ENCODE results near the gene STAT5A.
"Not testable (repeated sequence)": the region's sequence is repeated elsewhere in the genome, so short reads cannot be mapped to it uniquely, and the experiment has no call there.

STAT5A gene

DNA sequence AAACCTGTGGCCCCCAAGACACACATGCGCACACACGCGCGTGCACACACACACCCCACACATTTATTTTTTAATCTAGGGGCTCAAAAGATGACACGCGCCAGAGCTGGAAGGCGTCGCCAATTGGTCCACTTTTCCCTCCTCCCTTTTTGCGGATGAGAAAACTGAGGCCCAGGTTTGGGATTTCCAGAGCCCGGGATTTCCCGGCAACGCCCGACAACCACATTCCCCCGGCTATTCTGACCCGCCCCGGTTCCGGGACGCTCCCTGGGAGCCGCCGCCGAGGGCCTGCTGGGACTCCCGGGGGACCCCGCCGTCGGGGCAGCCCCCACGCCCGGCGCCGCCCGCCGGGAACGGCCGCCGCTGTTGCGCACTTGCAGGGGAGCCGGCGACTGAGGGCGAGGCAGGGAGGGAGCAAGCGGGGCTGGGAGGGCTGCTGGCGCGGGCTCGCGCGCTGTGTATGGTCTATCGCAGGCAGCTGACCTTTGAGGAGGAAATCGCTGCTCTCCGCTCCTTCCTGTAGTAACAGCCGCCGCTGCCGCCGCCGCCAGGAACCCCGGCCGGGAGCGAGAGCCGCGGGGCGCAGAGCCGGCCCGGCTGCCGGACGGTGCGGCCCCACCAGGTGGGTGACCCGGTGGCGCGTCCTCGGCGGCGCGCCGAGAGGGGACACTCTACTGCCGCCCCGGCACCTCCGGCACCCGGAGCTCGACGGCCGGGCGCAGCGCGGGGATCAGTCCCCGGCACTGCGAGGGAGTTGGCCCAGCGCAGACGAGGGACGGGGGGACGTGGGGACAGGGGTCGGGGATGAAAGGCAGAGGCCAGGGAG, at the start of gene STAT5A:
Gene STAT5A (plus strand): TSS at position 522 of the 826 bp plus-strand sequence. CDS start 914 bp downstream, outside the sequence.
- peak; percentile 33 for DNase-seq (ENCODE audit: low read depth)

DNA sequence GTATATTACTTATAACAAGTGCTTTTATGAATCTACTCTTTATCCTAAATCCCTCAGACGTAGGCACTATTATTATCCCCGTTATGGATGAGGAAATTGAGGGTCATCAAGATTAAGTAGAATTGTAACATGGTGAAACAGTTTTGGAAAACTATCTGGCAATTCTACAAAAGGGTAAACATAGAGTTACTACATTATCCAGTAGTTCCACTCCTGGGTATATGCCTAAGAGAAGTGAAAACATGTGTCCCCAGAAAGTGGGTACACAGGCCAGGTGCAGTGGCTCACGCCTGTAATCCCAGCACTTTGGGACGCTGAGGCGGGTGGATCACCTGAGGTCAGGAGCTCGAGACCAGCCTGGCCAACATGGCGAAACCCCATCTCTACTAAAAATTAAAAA, 48.7 kb upstream of the STAT5A start:
- DNase-seq (ENCODE audit: low read depth): not testable (repeated sequence)

DNA sequence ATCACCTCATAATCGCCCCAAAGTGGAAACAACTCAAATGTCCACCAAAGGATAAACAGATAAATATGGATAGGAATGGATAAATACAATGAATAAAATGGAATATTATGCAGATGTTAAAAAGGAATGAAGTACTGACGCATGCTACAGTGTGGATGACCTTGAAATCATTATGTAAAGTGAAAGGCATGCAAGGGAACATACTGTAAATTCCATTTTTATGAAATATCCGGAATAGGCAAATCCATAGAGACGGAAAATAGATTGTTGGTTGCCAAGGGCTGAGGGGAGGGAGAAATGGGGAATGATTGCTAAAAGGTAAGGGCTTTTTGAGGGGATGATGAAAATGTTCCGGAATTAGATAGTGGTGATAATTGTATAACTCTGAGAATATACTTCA, 48.1 kb upstream of the STAT5A start:
- no peak for DNase-seq (ENCODE audit: low read depth)

- not testable (repeated sequence) for DNase-seq (ENCODE audit: low read depth)
These were observed 47.4 kb upstream of the STAT5A start for GRCh38 chr17:42240863-42241262.

DNA sequence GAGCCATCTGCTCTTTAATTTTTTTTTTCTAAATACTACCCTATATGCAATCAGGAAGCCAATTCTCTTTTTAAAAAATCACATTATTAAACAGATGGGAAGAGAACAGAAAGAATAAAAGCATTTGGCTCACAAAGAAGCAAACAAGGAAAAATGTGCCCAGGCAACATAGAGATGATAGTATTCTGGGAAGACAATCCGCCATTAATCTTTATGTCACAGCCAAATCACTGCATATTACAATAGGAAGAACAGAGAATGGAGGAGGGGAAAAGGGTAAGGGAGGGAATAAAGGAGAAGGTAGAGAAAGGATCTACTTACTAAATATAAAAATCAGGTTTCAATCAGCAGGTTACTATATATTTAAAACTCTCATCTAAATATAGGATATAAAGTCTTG, 46.4 kb upstream of the STAT5A start:
- DNase-seq (ENCODE audit: low read depth): no peak

- no peak for DNase-seq (ENCODE audit: low read depth)
These were observed 44.8 kb upstream of the STAT5A start for GRCh38 chr17:42243493-42243982.

DNA sequence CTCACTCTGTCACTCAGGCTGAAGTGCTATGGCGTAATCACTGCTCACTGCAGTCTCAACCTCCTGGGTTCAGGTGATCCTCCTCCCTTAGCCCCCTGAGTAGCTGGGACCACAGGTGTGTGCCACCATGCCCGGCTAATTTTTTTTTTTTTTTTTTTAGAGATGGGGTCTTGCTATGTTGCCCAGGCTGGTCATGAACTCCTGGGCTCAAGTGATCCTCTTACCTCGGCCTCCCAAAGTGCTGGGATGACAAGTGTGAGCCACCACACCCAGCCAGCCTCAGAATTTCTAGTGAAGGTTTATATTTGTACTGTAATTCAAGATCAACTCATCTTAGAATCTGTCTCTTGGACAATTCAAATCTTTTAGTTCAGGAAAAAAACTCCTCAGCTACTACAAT, 44.2 kb upstream of the STAT5A start:
- DNase-seq (ENCODE audit: low read depth): not testable (repeated sequence)

DNA sequence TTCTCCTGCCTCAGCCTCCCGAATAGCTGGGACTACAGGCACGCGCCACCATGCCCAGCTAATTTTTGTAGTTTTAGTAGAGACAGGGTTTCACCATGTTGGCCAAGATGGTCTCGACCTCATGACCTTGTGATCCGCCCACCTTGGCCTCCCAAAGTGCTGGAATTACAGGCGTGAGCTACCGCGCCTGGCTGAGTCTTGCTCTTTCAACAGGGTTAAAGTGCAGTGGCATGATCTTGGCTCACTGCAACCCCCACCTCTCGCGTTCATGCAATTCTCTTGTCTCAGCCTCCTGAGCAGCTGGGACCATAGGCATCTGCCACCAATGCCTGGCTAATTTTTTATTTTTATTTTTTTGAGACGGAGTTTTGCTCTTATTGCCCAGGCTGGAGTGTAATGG, 43.1 kb upstream of the STAT5A start:
- not testable (repeated sequence) for DNase-seq (ENCODE audit: low read depth)

- no peak for DNase-seq (ENCODE audit: low read depth)
These were observed 41.8 kb upstream of the STAT5A start for GRCh38 chr17:42246515-42246914.

DNA sequence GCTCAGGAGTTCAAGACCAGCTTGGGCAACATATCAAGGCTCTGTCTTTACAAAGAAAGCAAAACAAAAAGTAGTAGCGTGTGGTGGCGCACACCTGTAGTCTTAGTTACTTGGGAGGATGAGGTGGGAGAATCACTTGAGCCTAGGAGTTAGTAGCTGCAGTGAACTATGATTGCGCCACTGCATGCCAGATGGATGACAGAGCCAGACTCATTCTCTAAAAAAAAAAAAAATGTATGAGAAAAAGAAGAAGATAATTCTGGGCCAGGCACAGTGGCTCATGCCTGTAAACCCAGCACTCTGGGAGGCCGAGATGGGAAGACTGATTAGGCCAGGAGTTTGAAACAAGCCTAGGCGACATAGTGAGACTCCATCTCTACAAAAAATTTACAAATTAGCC, 40.6 kb upstream of the STAT5A start:
- no peak for DNase-seq (ENCODE audit: low read depth)

DNA sequence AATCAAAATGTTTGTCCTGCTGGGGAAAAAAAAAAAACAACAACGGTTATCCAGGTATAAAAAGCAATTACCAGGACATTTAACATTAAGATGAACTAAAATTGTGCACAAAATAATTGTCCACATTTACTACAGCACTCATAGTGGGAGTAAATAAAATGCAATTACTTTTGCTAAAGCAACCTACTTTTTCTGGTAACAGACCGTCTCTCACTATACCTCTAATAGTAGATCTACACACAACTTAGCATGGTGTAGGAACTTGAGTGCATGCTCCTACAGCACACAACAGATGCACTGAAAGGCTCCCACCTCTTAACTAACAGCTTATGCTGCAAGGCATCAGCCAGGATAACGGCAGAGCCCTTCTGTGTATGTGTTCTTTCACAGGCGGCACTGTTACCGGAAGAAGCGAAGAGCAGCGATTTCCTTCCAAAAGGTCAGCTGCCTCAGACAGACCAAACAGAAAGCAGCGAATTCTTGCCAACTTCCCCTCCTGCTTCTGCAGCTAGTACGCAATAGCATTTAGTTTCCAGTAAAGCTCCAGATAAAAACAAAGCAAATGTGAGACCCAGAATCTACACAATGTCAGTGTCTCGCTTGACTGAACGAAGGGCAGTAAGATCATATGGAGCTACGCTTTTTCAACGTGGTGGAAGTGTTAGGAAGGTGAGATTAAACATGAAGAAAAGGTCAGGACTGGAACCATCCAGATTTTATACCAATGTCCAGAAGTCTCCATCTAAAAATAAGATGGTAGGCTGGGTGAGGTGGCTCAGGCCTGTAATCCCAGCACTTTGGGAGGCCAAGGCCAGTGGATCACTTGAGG, 39.7 kb upstream of the STAT5A start:
- DNase-seq (ENCODE audit: low read depth): peak; percentile 40

DNA sequence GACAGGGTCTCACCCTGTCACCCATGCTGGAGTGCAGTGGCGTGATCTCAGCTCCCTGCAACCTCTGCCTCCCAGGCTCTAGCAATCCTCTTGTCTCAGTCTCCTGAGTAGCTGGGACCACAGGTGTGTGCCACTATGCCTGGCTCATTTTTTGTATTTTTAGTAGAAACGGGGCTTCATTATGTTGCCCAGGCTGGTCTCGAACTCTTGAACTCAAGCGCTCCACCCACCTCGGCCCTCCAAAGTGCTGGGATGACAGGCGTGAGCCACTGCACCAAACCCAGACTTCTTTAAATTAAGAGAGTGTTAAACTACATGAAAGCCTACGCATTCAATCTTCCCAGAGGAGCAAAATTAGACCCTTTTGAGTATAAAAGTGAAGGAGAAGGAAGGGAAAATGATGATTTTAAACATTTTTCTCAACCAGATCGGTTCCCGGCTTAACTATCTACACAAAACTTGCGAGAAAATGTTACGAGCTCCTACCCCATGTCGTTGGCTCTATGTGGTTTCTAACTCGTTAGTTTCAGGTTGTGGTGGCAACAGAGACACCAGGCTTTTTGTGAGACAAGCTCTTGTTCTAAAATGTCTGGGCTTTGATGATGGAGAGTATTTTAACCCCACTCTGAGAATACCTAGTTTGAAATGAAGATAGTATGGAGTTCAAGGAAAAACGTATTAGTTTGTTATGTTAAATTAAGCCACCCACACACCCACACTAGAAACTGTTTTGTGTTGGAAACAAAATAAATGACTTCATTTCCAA, 38.4 kb upstream of the STAT5A start:
- no peak for DNase-seq (ENCODE audit: low read depth)

DNA sequence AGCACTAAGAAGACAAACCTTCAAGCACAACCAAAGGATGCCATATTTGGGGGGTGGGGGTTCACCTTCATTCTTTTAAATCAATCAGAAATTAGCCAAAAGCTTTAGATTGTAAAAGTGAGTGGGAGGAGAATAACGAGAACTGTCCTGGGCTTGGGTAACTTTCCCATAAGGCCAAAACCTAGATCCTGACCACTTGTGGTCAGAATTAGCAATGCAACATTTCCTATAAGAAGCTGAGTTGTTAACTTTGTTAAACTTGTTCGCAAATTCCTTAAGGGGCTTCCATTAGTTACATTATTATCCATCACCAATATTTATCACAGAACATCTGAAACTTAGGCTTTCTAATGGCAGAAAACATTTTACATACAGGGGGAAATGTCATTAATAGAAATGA, 37.2 kb upstream of the STAT5A start:
- no peak for DNase-seq (ENCODE audit: low read depth)

DNA sequence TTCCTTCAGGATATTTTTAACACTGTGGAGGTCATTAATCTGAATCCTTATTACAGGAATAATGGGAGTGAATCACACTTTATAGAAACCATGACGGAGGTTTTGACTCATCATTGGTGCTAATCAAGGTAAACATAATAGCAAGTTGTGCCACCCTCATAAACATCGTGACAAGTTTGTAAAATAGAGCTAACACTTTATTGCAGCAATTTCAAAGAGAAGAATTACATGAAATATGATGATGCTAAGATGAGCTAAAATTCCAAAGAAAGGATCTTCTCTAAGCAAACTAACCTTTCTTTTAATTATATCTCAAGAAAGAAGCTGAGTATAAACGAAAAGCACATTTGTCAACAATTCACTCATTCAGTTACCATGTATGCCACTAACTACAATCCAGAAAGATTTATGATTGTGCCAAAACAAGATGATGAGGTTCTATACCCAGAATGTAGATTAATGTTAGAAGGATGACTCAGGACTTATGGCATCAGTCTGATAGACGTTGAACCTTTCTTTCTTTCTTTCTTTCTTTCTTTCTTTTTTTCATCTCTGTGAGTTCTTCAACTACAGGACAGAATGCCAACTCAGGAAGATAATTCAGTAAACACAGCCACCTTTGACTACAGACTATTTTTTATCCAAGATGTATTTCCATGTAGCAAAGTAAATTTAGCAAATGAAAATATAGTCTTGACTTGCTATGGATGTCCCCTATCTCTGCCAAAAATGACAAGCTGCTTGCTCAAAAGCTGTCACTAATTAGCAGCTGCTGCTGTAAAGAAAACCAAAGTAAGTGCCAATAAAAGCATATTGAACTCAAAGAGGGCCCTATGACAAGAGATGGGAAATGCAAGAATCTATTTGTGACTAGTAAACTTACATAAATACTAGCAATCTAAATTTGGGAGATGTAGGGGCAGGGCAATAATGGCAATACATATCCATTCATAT, 35.4 kb upstream of the STAT5A start:
- no peak for DNase-seq (ENCODE audit: low read depth)

GRCh38 chr17:42253578-42253977, 34.7 kb upstream of the STAT5A start:
- DNase-seq (ENCODE audit: low read depth): no peak

DNA sequence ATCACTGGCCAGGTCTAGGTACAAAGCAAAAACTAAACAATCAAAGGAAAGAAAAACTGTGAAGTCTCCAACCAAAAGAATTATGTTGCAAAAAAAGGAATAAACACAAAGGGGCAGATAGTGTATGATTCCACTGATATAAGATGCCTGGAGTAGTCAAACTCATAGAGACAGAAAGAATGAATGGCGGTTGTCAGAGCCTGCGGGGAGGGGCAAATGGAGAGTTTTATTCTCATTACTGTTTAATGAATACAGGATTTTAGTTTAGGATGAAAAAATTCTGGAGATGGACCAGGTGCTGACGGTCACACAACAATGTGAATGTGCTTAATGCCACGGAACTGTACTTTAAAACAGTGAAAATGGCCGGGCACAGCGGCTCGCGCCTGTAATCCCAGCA, 32.9 kb upstream of the STAT5A start:
- DNase-seq (ENCODE audit: low read depth): no peak

DNA sequence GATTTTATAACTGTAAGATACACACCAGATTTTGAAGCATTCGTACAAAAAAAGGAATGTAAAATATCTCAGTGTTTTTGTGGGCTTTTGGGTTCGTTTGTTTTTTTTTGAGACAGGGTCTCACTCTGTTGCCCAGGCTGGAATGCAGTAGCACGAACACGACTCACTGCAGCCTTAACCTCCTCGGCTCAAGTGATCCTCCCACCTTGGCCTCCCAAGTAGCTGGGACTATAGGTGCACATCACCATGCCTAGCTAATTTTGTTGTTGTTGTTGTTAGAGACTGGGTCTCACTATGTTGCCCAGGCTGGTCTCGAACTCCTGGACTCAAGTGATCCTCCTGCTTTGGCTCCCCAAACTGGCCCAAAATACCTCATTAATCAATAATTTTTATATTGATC, 28.0 kb upstream of the STAT5A start:
- no peak for DNase-seq (ENCODE audit: low read depth)

DNA sequence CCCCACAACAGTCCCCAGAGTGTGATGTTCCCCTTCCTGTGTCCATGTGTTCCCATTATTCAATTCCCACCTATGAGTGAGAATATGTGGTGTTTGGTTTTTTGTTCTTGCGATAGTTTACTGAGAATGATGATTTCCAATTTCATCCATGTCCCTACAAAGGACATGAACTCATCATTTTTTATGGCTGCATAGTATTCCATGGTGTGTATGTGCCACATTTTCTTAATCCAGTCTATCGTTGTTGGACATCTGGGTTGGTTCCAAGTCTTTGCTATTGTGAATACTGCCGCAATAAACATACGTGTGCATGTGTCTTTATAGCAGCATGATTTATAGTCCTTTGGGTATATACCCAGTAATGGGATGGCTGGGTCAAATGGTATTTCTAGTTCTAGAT, 23.9 kb upstream of the STAT5A start:
- DNase-seq (ENCODE audit: low read depth): not testable (repeated sequence)

- DNase-seq (ENCODE audit: low read depth): no peak
These were observed 21.8 kb upstream of the STAT5A start for GRCh38 chr17:42266462-42266861.

DNA sequence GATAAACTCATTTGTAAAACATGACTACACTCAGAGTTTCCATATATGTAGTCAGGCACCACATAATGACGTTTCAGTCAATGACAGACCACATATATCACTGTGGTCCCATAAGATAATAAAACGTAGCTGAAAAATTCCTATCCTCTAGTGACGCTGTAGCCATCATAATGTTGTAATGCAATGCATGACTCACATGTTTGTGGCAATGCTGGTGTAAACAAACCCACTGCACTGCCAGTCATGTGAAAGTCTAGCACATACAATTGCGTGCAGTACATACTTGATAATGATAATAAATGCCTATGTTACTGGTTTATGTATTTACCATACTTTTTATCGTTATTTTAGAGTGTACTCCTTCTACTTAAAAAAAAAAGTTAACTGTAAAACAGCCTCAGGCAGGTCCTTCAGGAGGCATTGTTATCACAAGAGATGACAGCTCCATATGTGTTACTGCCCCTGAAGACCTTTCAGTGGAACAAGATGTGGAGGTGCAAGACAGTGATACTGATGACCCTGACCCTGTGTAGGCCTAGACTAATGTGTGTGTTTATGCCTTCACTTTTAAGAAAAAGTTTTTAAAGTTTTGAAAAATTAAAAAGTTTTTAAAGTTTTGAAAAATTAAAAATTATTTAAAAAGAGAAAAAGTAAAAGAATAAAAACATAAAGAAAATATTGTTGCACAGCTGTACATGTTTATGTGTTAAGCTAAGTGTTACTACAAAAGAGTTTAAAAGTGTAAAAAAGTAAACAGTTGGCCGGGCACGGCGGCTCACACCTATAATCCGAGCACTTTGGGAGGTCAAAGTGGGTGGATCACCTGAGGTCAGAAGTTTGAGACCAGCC, 21.2 kb upstream of the STAT5A start:
- DNase-seq (ENCODE audit: low read depth): no peak

All from stimulated activated CD8-positive, alpha-beta memory T cell treated with anti-CD3 and anti-CD28 coated beads, Interleukin-7, amount 100 ng/mL, for 24 hours (primary cell).